ENCODE measurements around the gene NAGS. TPM values are rescaled to one million over a fixed set of nuclear protein-coding genes. Genes with fewer than 3 reads are reported as not detected.
A peak's percentile ranks its signal among the peaks of the same experiment; 100 is the strongest.

NAGS gene
- total RNA-seq, 2 donors from 2014 or later = 2.1 TPM; not detected in 1

DNA sequence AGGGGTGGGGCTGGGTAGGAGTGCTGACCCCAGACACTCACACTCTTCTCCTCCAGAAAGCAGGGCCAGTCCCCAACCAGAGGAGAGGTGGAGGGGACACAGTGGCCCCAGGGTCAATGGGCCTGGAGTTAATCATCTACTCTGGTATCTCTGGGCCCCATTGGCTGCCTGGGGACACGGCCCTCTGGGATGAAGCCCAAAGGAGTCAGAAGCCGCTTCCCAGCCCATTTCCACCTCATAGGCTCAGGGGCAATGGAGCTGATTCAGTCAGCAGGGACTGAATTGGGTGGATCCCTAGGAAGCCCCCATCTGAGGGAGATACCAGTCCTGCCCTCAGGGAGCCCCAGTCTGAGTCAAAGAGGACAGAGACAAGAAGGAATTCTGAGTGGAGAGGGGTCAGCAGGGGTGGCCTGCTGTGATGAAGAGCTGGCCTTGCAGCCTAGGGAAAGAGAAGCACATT is 2.9 kb upstream of the NAGS start:
- ATAC-seq = no peak
- no peak for TF ChIP-seq POLR2A (IDR thresholded peaks at IDR 0.05)
- TF ChIP-seq, protein P1, sequence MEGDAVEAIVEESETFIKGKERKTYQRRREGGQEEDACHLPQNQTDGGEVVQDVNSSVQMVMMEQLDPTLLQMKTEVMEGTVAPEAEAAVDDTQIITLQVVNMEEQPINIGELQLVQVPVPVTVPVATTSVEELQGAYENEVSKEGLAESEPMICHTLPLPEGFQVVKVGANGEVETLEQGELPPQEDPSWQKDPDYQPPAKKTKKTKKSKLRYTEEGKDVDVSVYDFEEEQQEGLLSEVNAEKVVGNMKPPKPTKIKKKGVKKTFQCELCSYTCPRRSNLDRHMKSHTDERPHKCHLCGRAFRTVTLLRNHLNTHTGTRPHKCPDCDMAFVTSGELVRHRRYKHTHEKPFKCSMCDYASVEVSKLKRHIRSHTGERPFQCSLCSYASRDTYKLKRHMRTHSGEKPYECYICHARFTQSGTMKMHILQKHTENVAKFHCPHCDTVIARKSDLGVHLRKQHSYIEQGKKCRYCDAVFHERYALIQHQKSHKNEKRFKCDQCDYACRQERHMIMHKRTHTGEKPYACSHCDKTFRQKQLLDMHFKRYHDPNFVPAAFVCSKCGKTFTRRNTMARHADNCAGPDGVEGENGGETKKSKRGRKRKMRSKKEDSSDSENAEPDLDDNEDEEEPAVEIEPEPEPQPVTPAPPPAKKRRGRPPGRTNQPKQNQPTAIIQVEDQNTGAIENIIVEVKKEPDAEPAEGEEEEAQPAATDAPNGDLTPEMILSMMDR (IDR thresholded peaks at IDR 0.05) = no peak
- H3K4me1 ChIP-seq = peaks cover 23% of the 10 kb centered on the region
- peaks cover 0 to 14% of the 10 kb centered on the region in 2 donors for H3K27me3 ChIP-seq
- no peak overlapping the region for H3K4me3 ChIP-seq
- no peaks in the 10 kb centered on the region for H3K9me3 ChIP-seq
- no peak for DNase-seq
- H3K27ac ChIP-seq = no peak overlapping the region
- no peaks in the 10 kb centered on the region for H3K36me3 ChIP-seq (replicated peaks in 1 of 2; ENCODE audit: insufficient read depth in 1 of 2, low read depth in 2 of 2)
- intact Hi-C loops (cut with DNase I) = no loop called here
- 52% methylated on average over 2 of the region's 2 CpGs; no CpG with 5 or more reads in 1 of the 2 donors for WGBS, 2 donors

GRCh38 chr17:44002141-44002848 is 2.1 kb upstream of the NAGS start:
- 70 to 76% methylated on average over 8 to 9 of the region's 9 CpGs for WGBS, 2 donors
- Histone ChIP-seq H3K27ac (no peak overlapping the region), H3K27me3 (peaks cover 0 to 14% of the 10 kb centered on the region in 2 donors), H3K36me3 (replicated peaks in 1 of 2; ENCODE audit: insufficient read depth in 1 of 2, low read depth in 2 of 2) (no peaks in the 10 kb centered on the region), H3K4me3 (no peak overlapping the region), H3K4me1 (peaks cover 30% of the 10 kb centered on the region), H3K9me3 (no peaks in the 10 kb centered on the region)
- ATAC-seq (no peak), DNase-seq (no peak)
- intact Hi-C loops (cut with DNase I) = no loop called here
- no peak for TF ChIP-seq POLR2A (IDR thresholded peaks at IDR 0.05)
- TF ChIP-seq, protein P1 (IDR thresholded peaks at IDR 0.05) = no peak

DNA sequence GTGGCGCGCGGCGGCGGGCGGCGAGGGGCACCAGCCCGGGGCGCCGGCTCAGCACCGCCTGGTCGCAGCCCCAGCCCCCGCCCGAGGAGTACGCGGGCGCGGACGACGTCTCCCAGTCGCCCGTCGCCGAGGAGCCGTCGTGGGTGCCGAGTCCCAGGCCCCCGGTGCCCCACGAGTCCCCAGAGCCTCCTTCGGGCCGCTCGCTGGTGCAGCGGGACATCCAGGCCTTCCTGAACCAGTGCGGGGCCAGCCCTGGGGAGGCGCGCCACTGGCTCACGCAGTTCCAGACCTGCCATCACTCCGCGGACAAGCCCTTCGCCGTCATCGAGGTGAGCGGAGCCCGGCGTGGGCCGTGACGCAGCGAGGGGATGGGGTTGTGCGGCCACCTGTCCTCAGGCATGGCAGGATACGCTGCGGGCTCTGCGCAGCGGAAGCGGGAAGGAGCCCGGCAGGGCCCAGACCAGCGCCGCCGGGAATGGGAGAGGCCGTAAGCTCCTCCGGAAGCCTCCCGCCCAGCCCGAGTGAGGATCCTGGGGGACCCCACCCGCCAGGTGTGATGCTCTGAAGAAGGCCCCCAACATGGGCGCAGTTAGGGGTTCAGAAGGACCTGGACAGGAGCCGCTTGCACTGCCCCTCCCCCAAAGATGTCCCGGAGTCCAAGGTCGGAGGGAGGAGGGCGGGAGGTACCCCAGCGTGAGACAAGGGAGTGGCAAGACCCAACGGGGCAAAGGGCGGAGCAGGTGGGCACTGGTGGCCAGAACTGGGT is 522 bp downstream of the NAGS start:
- intact Hi-C loops (cut with DNase I) = no loop called here
- peaks cover 0 to 14% of the 10 kb centered on the region in 2 donors for H3K27me3 ChIP-seq
- H3K4me3 ChIP-seq = no peak overlapping the region
- no peaks in the 10 kb centered on the region for H3K9me3 ChIP-seq
- peaks cover 39% of the 10 kb centered on the region for H3K4me1 ChIP-seq
- no peaks in the 10 kb centered on the region for H3K36me3 ChIP-seq (replicated peaks in 1 of 2; ENCODE audit: insufficient read depth in 1 of 2, low read depth in 2 of 2)
- ATAC-seq = no peak
- no peak for TF ChIP-seq POLR2A (IDR thresholded peaks at IDR 0.05)
- TF ChIP-seq, protein P1 (IDR thresholded peaks at IDR 0.05) = no peak
- no peak overlapping the region for H3K27ac ChIP-seq
- DNase-seq = peak in 2 of 4 donors; percentile 13 to 32
- WGBS, 2 donors = 7% methylated on average over 6 to 42 of the region's 71 CpGs

- H3K36me3 ChIP-seq (replicated peaks in 1 of 2; ENCODE audit: insufficient read depth in 1 of 2, low read depth in 2 of 2) = no peaks in the 10 kb centered on the region
- H3K27me3 ChIP-seq = peaks cover 0 to 14% of the 10 kb centered on the region in 2 donors
- H3K9me3 ChIP-seq = no peaks in the 10 kb centered on the region
- intact Hi-C loops (cut with DNase I) = no loop called here
- H3K27ac ChIP-seq = peak overlapping the region in 1 of 4 donors; percentile 66
- WGBS, 2 donors = 5 to 18% methylated on average over 9 to 57 of the region's 59 CpGs
- ATAC-seq = peak; percentile 16
- TF ChIP-seq POLR2A (IDR thresholded peaks at IDR 0.05) = no peak
- TF ChIP-seq, protein P1 (IDR thresholded peaks at IDR 0.05) = peak in 2 of 7 experiments; percentile 7 to 18
- peaks cover 39% of the 10 kb centered on the region for H3K4me1 ChIP-seq
- peak overlapping the region in 1 of 2 donors; percentile 5 for H3K4me3 ChIP-seq
- DNase-seq = peak; percentile 44 to 56 (median 53)
These were observed 1.3 kb downstream of the NAGS start for GRCh38 chr17:44005527-44006271.

All from body of pancreas (tissue), 4 donors.